SK-N-SH (cell line): ENCODE data around the gene TFDP2. TPM values are rescaled to one million over a fixed set of nuclear protein-coding genes. Genes with fewer than 3 reads are reported as not detected.

Experiments
- CTCF ChIA-PET: fragments of 300-600, 350-600 bp; formaldehyde crosslinking; extraction: SDS; loops from one replicate; lab custom pipeline; 2021; lab: Yijun Ruan, JAX
- POLR2A ChIA-PET: fragments of 350-600 bp; sonication (Branson Sonifier 250); formaldehyde crosslinking; extraction: SDS; loops from one replicate; lab custom pipeline; 2020; ENCODE audit warnings: antibody characterized with exemption, inconsistent platforms; lab: Yijun Ruan, JAX
- DNase-seq: peaks from one replicate; pipeline ENCODE4 v3.0.0; 2012
- H2AFZ ChIP-seq: fragments of 200-600 bp; sonication (generic); 2 replicates; pipeline ENCODE4 v1.8.1; 2016; ENCODE audit warnings: antibody characterized with exemption, mild to moderate bottlenecking, low read depth
- H3F3A ChIP-seq: fragments of 200-600 bp; sonication (generic); replicated peaks from 2 replicates; pipeline ENCODE3; 2016; ENCODE audit warnings: antibody characterized with exemption, mild to moderate bottlenecking; ENCODE audit not compliant: insufficient read depth
- H3K27ac ChIP-seq, 2 experiments: fragments of 200-500 bp in 1 of 2; fragments of 200-600 bp in 1 of 2; sonication (Bioruptor generic) in 1 of 2; sonication (generic), shearing (Covaris generic) in 1 of 2; 2 replicates each; pipeline versions ENCODE4 v1.5.1 to v1.6.1; 2014 to 2016; ENCODE audit warnings: low read depth in 2 of 2, inconsistent platforms in 1 of 2, low read length in 1 of 2, mild to moderate bottlenecking in 1 of 2, mixed read lengths in 1 of 2
- H3K27me3 ChIP-seq: fragments of 200-600 bp; sonication (generic), shearing (Covaris generic); 2 replicates; pipeline ENCODE4 v1.6.1; 2016; ENCODE audit warnings: mixed run types; ENCODE audit not compliant: insufficient read depth
- H3K36me3 ChIP-seq, 2 experiments: fragments of 200-500 bp in 1 of 2; fragments of 200-600 bp in 1 of 2; sonication (Bioruptor generic) in 1 of 2; sonication (generic) in 1 of 2; replicated peaks in 1 of 2; 2 replicates each; pipeline versions ENCODE3 to v1.5.1; 2014 to 2016; ENCODE audit warnings: low read length in 1 of 2, mild to moderate bottlenecking in 1 of 2; ENCODE audit not compliant: insufficient read depth in 2 of 2, control insufficient read depth in 1 of 2
- H3K4me1 ChIP-seq, 2 experiments: fragments of 200-500 bp in 1 of 2; fragments of 200-600 bp in 1 of 2; sonication (Bioruptor generic) in 1 of 2; sonication (generic), shearing (Covaris generic) in 1 of 2; 2 replicates each; pipeline versions ENCODE4 v1.5.1 to v1.6.1; 2014 to 2016; ENCODE audit warnings: low read depth in 1 of 2, low read length in 1 of 2, mixed run types in 1 of 2; ENCODE audit not compliant: insufficient read depth in 2 of 2, control insufficient read depth in 1 of 2
- H3K4me2 ChIP-seq: fragments of 200-600 bp; sonication (generic), shearing (Covaris generic); 2 replicates; pipeline ENCODE4 v1.6.1; 2017; ENCODE audit warnings: mixed run types
- H3K4me3 ChIP-seq, 2 experiments: fragments of 200-500 bp in 1 of 2; fragments of 200-600 bp in 1 of 2; sonication (Bioruptor generic) in 1 of 2; sonication (generic), shearing (Covaris generic) in 1 of 2; 2 replicates each; pipeline versions ENCODE4 v1.5.1 to v1.8.1; 2014 to 2016; ENCODE audit warnings: low read depth in 2 of 2, inconsistent platforms in 1 of 2, low read length in 1 of 2, mild to moderate bottlenecking in 1 of 2, mixed read lengths in 1 of 2, moderate library complexity in 1 of 2
- H3K79me2 ChIP-seq: fragments of 200-600 bp; sonication (generic); 2 replicates; pipeline ENCODE4 v1.8.1; 2017; ENCODE audit warnings: mild to moderate bottlenecking; ENCODE audit not compliant: insufficient read depth
- H3K9ac ChIP-seq: fragments of 200-600 bp; sonication (generic); 2 replicates; pipeline ENCODE4 v1.6.1; 2017; ENCODE audit warnings: mixed run types
- H3K9me2 ChIP-seq: fragments of 200-600 bp; sonication (generic); 2 replicates; pipeline ENCODE4 v1.6.1; 2017; ENCODE audit warnings: mixed run types
- H3K9me3 ChIP-seq: fragments of 200-600 bp; sonication (generic); 2 replicates; pipeline ENCODE4 v1.6.1; 2017; ENCODE audit warnings: mixed run types, mild to moderate bottlenecking, moderate library complexity
- H4K20me1 ChIP-seq: fragments of 200-600 bp; sonication (generic); 2 replicates; pipeline ENCODE4 v1.6.1; 2017; ENCODE audit warnings: mild to moderate bottlenecking, mixed run types; ENCODE audit not compliant: insufficient read depth
- CHD2 ChIP-seq: fragments of 150-350 bp; IDR thresholded peaks from 2 replicates; pipeline ENCODE4 v1.6.1; 2018; ENCODE audit warnings: low read length; ENCODE audit not compliant: partially characterized antibody
- CTCF ChIP-seq: fragments of 200-600 bp; sonication (generic); IDR thresholded peaks from 2 replicates; pipeline ENCODE4 v1.6.1; 2017; ENCODE audit warnings: antibody characterized with exemption, mild to moderate bottlenecking, moderate library complexity
- ELF1 ChIP-seq: IDR thresholded peaks from 2 replicates; pipeline ENCODE4 v1.4.0; 2012
- EP300 ChIP-seq, 2 experiments: IDR thresholded peaks; 2 replicates each; pipeline versions ENCODE4 v1.4.0 to v1.6.1; 2012; ENCODE audit warnings: borderline replicate concordance in 1 of 2, low read depth in 1 of 2, low read length in 1 of 2
- FOSL2 ChIP-seq: IDR thresholded peaks from 2 replicates; pipeline ENCODE4 v1.4.0; 2012; ENCODE audit warnings: low read depth, mild to moderate bottlenecking, moderate library complexity, borderline replicate concordance
- FOXJ3 ChIP-seq: sonication (generic); formaldehyde crosslinking; IDR thresholded peaks from 2 replicates; pipeline ENCODE4 v1.5.1; 2020; ENCODE audit warnings: mild to moderate bottlenecking, missing genetic modification reagents
- FOXM1 ChIP-seq: IDR thresholded peaks from 2 replicates; pipeline ENCODE4 v1.4.0; 2012; ENCODE audit warnings: low read depth, mild to moderate bottlenecking
- GATA2 ChIP-seq: sonication (generic); formaldehyde crosslinking; IDR thresholded peaks from 2 replicates; pipeline ENCODE4 v1.5.0; 2020; ENCODE audit warnings: mild to moderate bottlenecking, missing genetic modification reagents
- IRF3 ChIP-seq: fragments of 150-350 bp; IDR thresholded peaks from 2 replicates; pipeline ENCODE4 v1.6.1; 2016; ENCODE audit warnings: mild to moderate bottlenecking, low read depth, low read length
- JUND ChIP-seq: IDR thresholded peaks from 2 replicates; pipeline ENCODE4 v1.4.0; 2012
- MAX ChIP-seq: IDR thresholded peaks from 2 replicates; pipeline ENCODE4 v1.4.0; 2012; ENCODE audit warnings: low read depth
- MEF2A ChIP-seq: IDR thresholded peaks from 2 replicates; pipeline ENCODE4 v1.4.0; 2012; ENCODE audit warnings: low read depth, borderline replicate concordance
- MXI1 ChIP-seq: IDR thresholded peaks from 2 replicates; pipeline ENCODE4 v1.6.1; 2012; ENCODE audit warnings: mild to moderate bottlenecking, low read depth, low read length, improper control_type of control experiment
- NFIC ChIP-seq: IDR thresholded peaks from 2 replicates; pipeline ENCODE4 v1.4.0; 2012; ENCODE audit warnings: borderline replicate concordance
- POLR2AphosphoS5 ChIP-seq: IDR thresholded peaks from 2 replicates; pipeline ENCODE4 v1.6.1; 2012; ENCODE audit warnings: low read depth, low read length
- RAD21 ChIP-seq: IDR thresholded peaks from 2 replicates; pipeline ENCODE4 v1.6.1; 2012; ENCODE audit warnings: mild to moderate bottlenecking, low read length
- RFX5 ChIP-seq: IDR thresholded peaks from 2 replicates; pipeline ENCODE4 v1.6.1; 2012; ENCODE audit warnings: mild to moderate bottlenecking, improper control_type of control experiment, low read length
- TAF1 ChIP-seq: IDR thresholded peaks from 2 replicates; pipeline ENCODE4 v1.6.1; 2012; ENCODE audit warnings: low read depth, mild to moderate bottlenecking, low read length, moderate library complexity, borderline replicate concordance
- TCF12 ChIP-seq: IDR thresholded peaks from 2 replicates; pipeline ENCODE4 v1.4.0; 2012
- TEAD4 ChIP-seq: IDR thresholded peaks from 2 replicates; pipeline ENCODE4 v1.4.0; 2012; ENCODE audit warnings: mild to moderate bottlenecking, borderline replicate concordance; ENCODE audit not compliant: insufficient read depth
- USF2 ChIP-seq: fragments of 150-350 bp; IDR thresholded peaks from 2 replicates; pipeline ENCODE4 v1.6.1; 2017; ENCODE audit warnings: antibody characterized with exemption, low read length, low read depth, borderline replicate concordance
- YY1 ChIP-seq: IDR thresholded peaks from 2 replicates; pipeline ENCODE4 v1.4.0; 2012; ENCODE audit warnings: low read depth, mild to moderate bottlenecking
- WGBS: methylation state at CpG from one replicate; pipeline ENCODE4 v1.1.6; 2017; ENCODE audit warnings: low lambda C conversion rate; 5-methylcytosine and 5-hydroxymethylcytosine counted together
- polyA plus RNA-seq, 3 experiments: library from polyadenylated mRNA; depleted of rRNA; stranded (reverse); fragments of >200 nt; gene quantifications; 2 replicates each; pipeline ENCODE4 v1.2.3, GENCODE V29; 2012

Gene TFDP2
- polyA plus RNA-seq, 1 of the 3 experiments (the other 2 are of a cell fraction), result 8.6 TPM

DNA sequence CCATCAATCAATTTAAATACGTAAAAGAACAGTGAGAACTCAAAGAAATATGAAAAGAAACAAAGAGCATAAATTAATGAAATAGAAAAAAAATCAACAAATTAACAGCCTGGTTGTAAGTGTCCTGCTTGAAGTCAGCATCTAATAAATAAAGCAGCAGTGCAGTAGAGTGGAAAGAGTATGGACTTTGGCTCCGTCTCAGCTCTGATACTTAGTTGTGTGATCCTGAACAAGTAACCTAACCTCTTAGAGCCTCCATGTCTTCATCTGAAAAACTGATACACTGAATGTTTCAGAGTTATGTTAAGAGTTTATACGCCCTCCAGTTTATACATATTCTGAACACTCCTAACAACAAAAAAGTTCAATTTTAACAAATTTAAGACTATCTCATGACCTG is 44.6 kb downstream of the TFDP2 start:
- H3K36me3 ChIP-seq, result no peaks in the 10 kb centered on the region
- ChIA-PET CTCF (interaction anchor here (0.9 kb wide), 1 partner anchor 175 kb away, joined by 3 read pairs; no protein-coding TSS in a partner anchor), POLR2A (no interaction called here)
- H3F3A ChIP-seq, result no peaks in the 10 kb centered on the region
- H3K9me2 ChIP-seq, result no peaks in the 10 kb centered on the region
- H3K9me3 ChIP-seq, result no peaks in the 10 kb centered on the region
- no peak for TF ChIP-seq FOXJ3
- no peak for TF ChIP-seq TEAD4
- TF ChIP-seq POLR2AphosphoS5, result no peak
- TF ChIP-seq RFX5, result no peak
- TF ChIP-seq TAF1, result no peak
- TF ChIP-seq RAD21, result no peak
- no peak for TF ChIP-seq MAX
- no peak for TF ChIP-seq IRF3
- no peak for TF ChIP-seq MEF2A
- TF ChIP-seq CTCF, result no peak
- TF ChIP-seq MXI1, result no peak
- no peak overlapping the region for H2AFZ ChIP-seq
- H3K9ac ChIP-seq, result no peak overlapping the region
- no peaks in the 10 kb centered on the region for H3K79me2 ChIP-seq
- H3K4me2 ChIP-seq, result no peak overlapping the region
- H4K20me1 ChIP-seq, result no peaks in the 10 kb centered on the region
- no peak overlapping the region for H3K27ac ChIP-seq
- no peak for DNase-seq
- no peaks in the 10 kb centered on the region for H3K27me3 ChIP-seq
- no peak overlapping the region for H3K4me3 ChIP-seq
- no peaks in the 10 kb centered on the region for H3K4me1 ChIP-seq
- 94% methylated on average over 3 of the region's 3 CpGs for WGBS

DNA sequence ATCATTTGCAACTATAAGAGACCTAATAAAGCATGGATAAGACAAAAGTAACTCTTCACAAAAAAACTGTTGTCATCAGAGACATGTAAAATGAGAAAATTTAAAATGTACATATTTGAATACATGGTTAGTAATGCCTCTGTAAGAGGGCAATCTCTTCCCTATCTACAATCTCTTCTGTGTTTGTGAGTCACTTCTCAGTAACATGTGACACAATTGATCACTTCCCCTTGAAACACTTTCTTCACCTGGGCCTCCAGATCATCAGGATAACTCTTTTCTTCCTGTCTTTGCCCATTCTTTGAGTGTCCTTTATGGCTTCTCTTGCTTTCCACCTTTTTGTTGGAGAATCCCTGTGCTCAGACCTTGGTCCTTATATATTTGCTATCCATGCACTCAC is 50.4 kb downstream of the TFDP2 start:
- no peaks in the 10 kb centered on the region for H3K9me3 ChIP-seq
- no peak overlapping the region for H3K27ac ChIP-seq
- H2AFZ ChIP-seq, result no peak overlapping the region
- no peaks in the 10 kb centered on the region for H4K20me1 ChIP-seq
- TF ChIP-seq ELF1 (no peak), TAF1 (no peak), FOSL2 (no peak), CTCF (no peak), YY1 (no peak), CHD2 (no peak), TCF12 (no peak), TEAD4 (no peak), USF2 (no peak), RAD21 (no peak), JUND (no peak), EP300 (IDR thresholded peaks at IDR 0.05; ENCODE audit: borderline replicate concordance in 1 of 2, low read depth in 1 of 2, low read length in 1 of 2) (no peak), GATA2 (CRISPR knock-in tag) (no peak), MXI1 (no peak), NFIC (no peak), MAX (no peak), FOXM1 (no peak)
- TF ChIP-seq, all 33 proteins: peak for 0
- Histone ChIP-seq H3K79me2 (no peaks in the 10 kb centered on the region), H3K9ac (no peak overlapping the region), H3K4me2 (no peak overlapping the region), H3K27me3 (no peaks in the 10 kb centered on the region), H3F3A (peaks cover 3% of the 10 kb centered on the region), H3K4me1 (no peaks in the 10 kb centered on the region), H3K4me3 (no peak overlapping the region), H3K36me3 (no peaks in the 10 kb centered on the region), H3K9me2 (no peaks in the 10 kb centered on the region)
- POLR2A ChIA-PET, result no interaction called here
- CTCF ChIA-PET, result no interaction called here
- DNase-seq, result no peak
